HEK293 (cell line): ENCODE data around the gene SLC8A1.

ENCODE experiments used
- CTCF ChIA-PET: fragments of 350-600 bp; formaldehyde crosslinking; extraction: SDS; loops from one replicate; lab custom pipeline; 2021; ENCODE audit warnings: antibody characterized with exemption; lab: Yijun Ruan, JAX
- POLR2A ChIA-PET: fragments of 300-600 bp; formaldehyde crosslinking; extraction: SDS; loops from one replicate; lab custom pipeline; 2020; ENCODE audit warnings: antibody characterized with exemption, inconsistent platforms; lab: Yijun Ruan, JAX
- H3K27ac ChIP-seq: fragments of 200-500 bp; sonication (Bioruptor generic); 2 replicates; pipeline ENCODE4 v1.5.1; 2014; ENCODE audit warnings: low read depth, low read length, control low read depth, inconsistent platforms; ENCODE audit errors: extremely low read depth
- H3K36me3 ChIP-seq, 2 experiments: fragments of 200-500 bp in 1 of 2; sonication (Bioruptor generic) in 1 of 2; 1 replicate in 1 of 2; 2 replicates in 1 of 2; pipeline ENCODE4 v1.5.1; 2014 to 2017; ENCODE audit warnings: inconsistent platforms in 2 of 2, low read length in 2 of 2; ENCODE audit not compliant: control insufficient read depth in 2 of 2, insufficient read depth in 1 of 2
- H3K4me1 ChIP-seq: fragments of 200-500 bp; sonication (Bioruptor generic); 2 replicates; pipeline ENCODE4 v1.5.1; 2014; ENCODE audit warnings: mild to moderate bottlenecking, low read length, inconsistent platforms; ENCODE audit not compliant: control insufficient read depth, insufficient read depth
- H3K4me3 ChIP-seq: 2 replicates; pipeline ENCODE4 v1.5.1; 2011; ENCODE audit warnings: low read depth, mild to moderate bottlenecking, control low read depth, low read length, moderate library complexity
- H3K9me3 ChIP-seq: fragments of 200-500 bp; sonication (Bioruptor generic); 2 replicates; pipeline ENCODE4 v1.5.1; 2014; ENCODE audit warnings: low read depth, low read length, inconsistent platforms; ENCODE audit not compliant: control insufficient read depth, insufficient read depth
- ELK4 ChIP-seq: IDR thresholded peaks from 2 replicates; pipeline ENCODE4 v1.6.1; 2011; ENCODE audit warnings: mild to moderate bottlenecking, low read depth, low read length, borderline replicate concordance
- GLI4 ChIP-seq: fragments of 450-650 bp; formaldehyde crosslinking; IDR thresholded peaks from 2 replicates; pipeline ENCODE4 v1.5.1; 2016; ENCODE audit warnings: missing biosample characterization, missing genetic modification characterization
- GLIS1 ChIP-seq: fragments of 450-650 bp; formaldehyde crosslinking; IDR thresholded peaks from 2 replicates; pipeline ENCODE4 v1.5.1; 2016; ENCODE audit warnings: missing biosample characterization, missing genetic modification characterization
- HOXD13 ChIP-seq: sonication (generic); formaldehyde crosslinking; IDR thresholded peaks from 2 replicates; pipeline ENCODE4 v1.8.0; 2022; ENCODE audit warnings: missing genetic modification reagents, borderline replicate concordance
- KLF10 ChIP-seq: fragments of 450-650 bp; IDR thresholded peaks from 2 replicates; pipeline ENCODE4 v1.5.1; 2018; ENCODE audit warnings: missing biosample characterization, mild to moderate bottlenecking, missing genetic modification characterization
- PRDM6 ChIP-seq: fragments of 450-650 bp; formaldehyde crosslinking; IDR thresholded peaks from 2 replicates; pipeline ENCODE4 v1.5.1; 2017; ENCODE audit warnings: missing biosample characterization, missing genetic modification characterization
- SETDB1 ChIP-seq: IDR thresholded peaks from one replicate; pipeline ENCODE4 v1.6.1; 2017; ENCODE audit warnings: mild to moderate bottlenecking, low read length, moderate library complexity, mixed read lengths; ENCODE audit not compliant: insufficient read length
- ZBTB21 ChIP-seq: fragments of 450-650 bp; formaldehyde crosslinking; IDR thresholded peaks from 2 replicates; pipeline ENCODE4 v1.5.1; 2017; ENCODE audit warnings: missing biosample characterization, missing genetic modification characterization
- ZBTB7A ChIP-seq: fragments of 450-650 bp; formaldehyde crosslinking; IDR thresholded peaks from 2 replicates; pipeline ENCODE4 v1.5.1; 2016; ENCODE audit warnings: low read depth, missing biosample characterization, missing genetic modification characterization
- ZFHX2 ChIP-seq: fragments of 450-650 bp; formaldehyde crosslinking; conservative IDR thresholded peaks from 2 replicates; pipeline ENCODE4 v1.5.1; 2016; ENCODE audit warnings: missing biosample characterization, missing genetic modification characterization
- ZNF112 ChIP-seq: fragments of 450-650 bp; formaldehyde crosslinking; IDR thresholded peaks from 2 replicates; pipeline ENCODE4 v1.5.0; 2017; ENCODE audit warnings: missing biosample characterization, missing genetic modification characterization
- ZNF133 ChIP-seq: fragments of 450-650 bp; formaldehyde crosslinking; IDR thresholded peaks from 2 replicates; pipeline ENCODE4 v1.5.1; 2016; ENCODE audit warnings: missing biosample characterization, missing genetic modification characterization
- ZNF146 ChIP-seq: fragments of 450-650 bp; formaldehyde crosslinking; IDR thresholded peaks from 2 replicates; pipeline ENCODE4 v1.5.1; 2016; ENCODE audit warnings: missing biosample characterization, missing genetic modification characterization
- ZNF175 ChIP-seq: fragments of 450-650 bp; formaldehyde crosslinking; IDR thresholded peaks from 2 replicates; pipeline ENCODE4 v1.5.1; 2016; ENCODE audit warnings: missing biosample characterization, missing genetic modification characterization
- ZNF18 ChIP-seq: fragments of 450-650 bp; formaldehyde crosslinking; IDR thresholded peaks from 2 replicates; pipeline ENCODE4 v1.5.1; 2016; ENCODE audit warnings: missing biosample characterization, missing genetic modification characterization
- ZNF184 ChIP-seq: fragments of 450-650 bp; IDR thresholded peaks from 2 replicates; pipeline ENCODE4 v1.5.1; 2018; ENCODE audit warnings: missing biosample characterization, mild to moderate bottlenecking, missing genetic modification characterization
- ZNF24 ChIP-seq: fragments of 450-650 bp; formaldehyde crosslinking; IDR thresholded peaks from 2 replicates; pipeline ENCODE4 v1.5.1; 2016; ENCODE audit warnings: missing biosample characterization, missing genetic modification characterization
- ZNF280D ChIP-seq: fragments of 450-650 bp; formaldehyde crosslinking; IDR thresholded peaks from 2 replicates; pipeline ENCODE4 v1.5.1; 2016; ENCODE audit warnings: missing biosample characterization, missing genetic modification characterization
- ZNF394 ChIP-seq: fragments of 450-650 bp; formaldehyde crosslinking; IDR thresholded peaks from 2 replicates; pipeline ENCODE4 v1.5.1; 2016; ENCODE audit warnings: missing biosample characterization, missing genetic modification characterization, mild to moderate bottlenecking, moderate library complexity, borderline replicate concordance
- ZNF404 ChIP-seq: fragments of 450-650 bp; formaldehyde crosslinking; IDR thresholded peaks from 2 replicates; pipeline ENCODE4 v1.5.1; 2017; ENCODE audit warnings: missing biosample characterization, missing genetic modification characterization
- ZNF48 ChIP-seq: fragments of 450-650 bp; formaldehyde crosslinking; IDR thresholded peaks from 2 replicates; pipeline ENCODE4 v1.5.1; 2016; ENCODE audit warnings: missing biosample characterization, missing genetic modification characterization
- ZNF544 ChIP-seq: fragments of 450-650 bp; formaldehyde crosslinking; IDR thresholded peaks from 2 replicates; pipeline ENCODE4 v1.5.0; 2017; ENCODE audit warnings: missing biosample characterization, missing genetic modification characterization
- ZNF624 ChIP-seq: fragments of 450-650 bp; formaldehyde crosslinking; IDR thresholded peaks from 2 replicates; pipeline ENCODE4 v1.5.1; 2017; ENCODE audit warnings: missing biosample characterization, missing genetic modification characterization
- ZSCAN30 ChIP-seq: fragments of 450-650 bp; IDR thresholded peaks from 2 replicates; pipeline ENCODE4 v1.5.1; 2018; ENCODE audit warnings: missing biosample characterization, mild to moderate bottlenecking, missing genetic modification characterization, moderate library complexity

The SLC8A1 gene

GRCh38 chr2:40373111-40373510 lies 78.8 kb downstream of the SLC8A1 start:
- no peak overlapping the region for H3K27ac ChIP-seq
- H3K9me3 ChIP-seq, result no peaks in the 10 kb centered on the region
- H3K4me1 ChIP-seq, result no peaks in the 10 kb centered on the region
- H3K4me3 ChIP-seq, result no peak overlapping the region
- H3K36me3 ChIP-seq, result no peaks in the 10 kb centered on the region
- ChIA-PET POLR2A (no interaction called here), CTCF (no interaction called here)
- TF ChIP-seq ZSCAN30 (no peak), ZNF175 (no peak), ZNF112 (tag by site-specific recombination) (no peak), ZNF146 (no peak), ZNF48 (no peak), ZNF544 (tag by site-specific recombination) (no peak), GLIS1 (no peak), ZNF133 (tag by site-specific recombination) (no peak), KLF10 (tag by site-specific recombination) (no peak)

GRCh38 chr2:40372283-40372985 lies 79.5 kb downstream of the SLC8A1 start:
- POLR2A ChIA-PET, result no interaction called here
- Histone ChIP-seq H3K36me3 (no peaks in the 10 kb centered on the region), H3K9me3 (no peaks in the 10 kb centered on the region), H3K4me3 (no peak overlapping the region), H3K27ac (no peak overlapping the region), H3K4me1 (no peaks in the 10 kb centered on the region)
- CTCF ChIA-PET, result no interaction called here
- TF ChIP-seq GLI4 (no peak), SETDB1 (no peak), HOXD13 (CRISPR knock-in tag) (no peak), ZNF184 (tag by site-specific recombination) (no peak), ZBTB21 (no peak), ZFHX2 (tag by site-specific recombination) (no peak), ZNF394 (tag by site-specific recombination) (no peak), ZNF280D (tag by site-specific recombination) (no peak), ELK4 (no peak), ZBTB7A (tag by site-specific recombination) (no peak), ZNF24 (tag by site-specific recombination) (no peak), ZNF624 (tag by site-specific recombination) (no peak), ZNF18 (tag by site-specific recombination) (no peak), ZNF404 (tag by site-specific recombination) (no peak), PRDM6 (no peak)
